Activated CD8-positive, alpha-beta memory T cell treated with anti-CD3 and anti-CD28 coated beads, Interleukin-2, amount 10 ng/mL, durations not matched to agents 7 days and 5 days (primary cell): ENCODE data around the gene VWA5B1. TPM values are rescaled to one million over a fixed set of nuclear protein-coding genes. Genes with fewer than 3 reads are reported as not detected.

ENCODE experiments used
- ATAC-seq: fragments of 150-1000 bp; cut with Tn5 transposase; one replicate; pipeline ENCODE4 v1.10.0; 2021; ENCODE audit warnings: moderate library complexity
- CTCF ChIA-PET: fragments of 350-600 bp; sonication (Branson Sonifier 250); formaldehyde crosslinking; loops from one replicate; lab custom pipeline; 2021; ENCODE audit warnings: antibody characterized with exemption; lab: Charles Lee
- DNase-seq: peaks from one replicate; pipeline ENCODE4 v3.0.0-alpha.2; 2020
- H3K27ac Mint-ChIP-seq: one replicate; pipeline ENCODE4 v1.8.0; 2021; ENCODE audit warnings: mild to moderate bottlenecking, mixed read lengths
- H3K27me3 Mint-ChIP-seq: one replicate; pipeline ENCODE4 v1.8.0; 2021; ENCODE audit warnings: mixed read lengths
- H3K36me3 Mint-ChIP-seq: one replicate; pipeline ENCODE4 v1.8.0; 2021; ENCODE audit warnings: mild to moderate bottlenecking, mixed read lengths
- H3K4me1 Mint-ChIP-seq: one replicate; pipeline ENCODE4 v1.8.0; 2021; ENCODE audit warnings: mixed read lengths
- H3K4me3 Mint-ChIP-seq: one replicate; pipeline ENCODE4 v1.8.0; 2021; ENCODE audit warnings: mild to moderate bottlenecking, moderate library complexity, mixed read lengths
- H3K9me3 Mint-ChIP-seq: one replicate; pipeline ENCODE4 v1.8.0; 2022; ENCODE audit warnings: low read depth, mixed read lengths
- total RNA-seq, 2 experiments: library from RNA; stranded (reverse); gene quantifications; one replicate each; pipeline ENCODE4 v1.2.3, GENCODE V29; 2021

VWA5B1 gene
- total RNA-seq, 2 experiments from 2014 or later: not detected

DNA sequence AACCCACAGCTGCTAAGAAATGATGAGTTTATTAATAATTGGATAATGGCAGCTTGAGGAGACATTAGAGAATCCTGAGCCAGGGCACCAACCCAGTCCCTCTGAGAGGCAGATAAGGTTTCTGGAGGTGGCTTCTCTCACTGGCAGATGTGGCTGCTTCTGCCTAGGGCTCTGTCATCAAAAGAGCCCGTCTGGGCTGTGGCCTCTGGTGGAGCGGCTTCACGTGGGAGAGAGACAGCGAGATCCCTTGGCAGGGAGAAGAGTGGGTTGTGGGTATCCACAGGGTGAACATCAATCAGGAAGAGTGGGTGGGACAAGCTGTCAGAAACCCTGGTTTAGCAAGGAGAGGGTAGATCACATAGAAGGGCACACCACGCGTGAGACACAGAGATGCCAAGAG lies 30.0 kb downstream of the VWA5B1 start:
- CTCF ChIA-PET: no interaction called here
- Mint-ChIP-seq H3K27ac (no peak overlapping the region), H3K4me1 (peaks cover 21% of the 10 kb centered on the region), H3K27me3 (peaks cover 21% of the 10 kb centered on the region), H3K4me3 (no peak overlapping the region), H3K36me3 (no peaks in the 10 kb centered on the region), H3K9me3 (no peaks in the 10 kb centered on the region)
- ATAC-seq (no peak), DNase-seq (no peak)

DNA sequence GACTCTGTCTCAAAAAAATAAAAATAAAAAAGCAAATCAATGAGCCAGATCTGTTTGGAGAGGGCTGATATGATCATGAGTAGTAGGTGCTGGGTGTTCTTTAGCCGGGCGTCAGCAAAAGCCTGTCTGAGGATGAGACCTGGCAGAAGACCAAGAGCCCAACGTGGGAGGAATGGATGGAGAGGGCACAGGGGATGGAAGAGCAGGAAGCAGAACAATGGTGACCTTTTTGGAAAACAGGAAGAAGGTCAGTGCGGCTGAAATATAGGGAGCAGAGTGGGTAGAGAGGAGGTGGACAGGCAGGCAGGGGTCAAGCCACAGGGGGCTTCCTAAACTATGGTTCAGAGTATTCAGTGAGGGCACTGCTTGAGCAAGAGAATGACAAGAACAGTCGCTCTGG lies 30.9 kb downstream of the VWA5B1 start:
- no peak for ATAC-seq
- Mint-ChIP-seq H3K27ac (no peak overlapping the region), H3K27me3 (peaks cover 28% of the 10 kb centered on the region), H3K4me1 (peaks cover 21% of the 10 kb centered on the region), H3K4me3 (no peak overlapping the region), H3K9me3 (no peaks in the 10 kb centered on the region), H3K36me3 (no peaks in the 10 kb centered on the region)
- CTCF ChIA-PET: no interaction called here
- DNase-seq: no peak

DNA sequence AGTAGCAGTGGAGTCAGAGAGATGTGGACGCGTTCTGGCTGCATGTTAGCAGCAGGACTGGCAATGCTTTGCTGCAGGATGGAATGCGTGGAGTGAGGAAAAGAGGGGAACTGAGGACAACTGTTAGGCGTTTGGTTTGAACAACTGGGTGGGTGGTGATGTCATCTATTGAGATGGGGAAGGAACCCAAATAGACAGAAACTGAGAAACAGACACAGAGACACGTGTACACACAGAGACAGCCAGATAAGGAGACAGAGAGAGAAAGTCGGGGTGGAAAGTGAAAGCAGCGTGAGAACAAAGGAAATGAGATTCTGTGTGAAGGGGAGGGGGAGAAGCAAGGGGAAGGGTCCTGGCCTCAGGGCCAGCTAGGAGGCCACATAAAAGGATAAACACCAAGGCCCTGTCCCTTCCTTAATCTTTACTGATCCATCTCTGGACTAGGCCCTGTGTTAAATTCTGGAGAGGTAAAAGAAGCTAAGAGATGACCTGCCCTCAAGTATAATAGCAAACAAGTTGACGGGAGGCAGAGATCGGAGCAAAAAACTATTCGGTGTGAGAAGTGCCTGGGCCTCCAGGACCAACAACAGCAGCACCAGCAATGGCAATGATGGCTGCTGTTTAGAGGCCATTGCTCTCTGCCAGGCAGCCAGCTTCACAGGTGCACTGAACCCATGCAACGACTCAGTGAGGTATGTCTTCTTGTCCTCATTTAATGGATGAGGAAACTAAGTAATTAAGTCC lies 31.6 kb downstream of the VWA5B1 start:
- DNase-seq (peak; percentile 44), ATAC-seq (peak; percentile 43)
- Mint-ChIP-seq H3K27me3 (peaks cover 35% of the 10 kb centered on the region), H3K27ac (peak overlapping the region; percentile 68), H3K4me1 (peaks cover 21% of the 10 kb centered on the region), H3K36me3 (no peaks in the 10 kb centered on the region), H3K9me3 (no peaks in the 10 kb centered on the region), H3K4me3 (peak overlapping the region; percentile 19)
- CTCF ChIA-PET: no interaction called here

- peak; percentile 88 for ATAC-seq
- CTCF ChIA-PET: no interaction called here
- no peaks in the 10 kb centered on the region for H3K36me3 Mint-ChIP-seq
- DNase-seq: peak; percentile 72
- peak overlapping the region; percentile 68 for H3K27ac Mint-ChIP-seq
- peaks cover 21% of the 10 kb centered on the region for H3K4me1 Mint-ChIP-seq
- H3K4me3 Mint-ChIP-seq: peak overlapping the region; percentile 19
- H3K9me3 Mint-ChIP-seq: no peaks in the 10 kb centered on the region
- peaks cover 38% of the 10 kb centered on the region for H3K27me3 Mint-ChIP-seq
Observed at GRCh38 chr1:20322825-20323612, 32.3 kb downstream of the VWA5B1 start.

DNA sequence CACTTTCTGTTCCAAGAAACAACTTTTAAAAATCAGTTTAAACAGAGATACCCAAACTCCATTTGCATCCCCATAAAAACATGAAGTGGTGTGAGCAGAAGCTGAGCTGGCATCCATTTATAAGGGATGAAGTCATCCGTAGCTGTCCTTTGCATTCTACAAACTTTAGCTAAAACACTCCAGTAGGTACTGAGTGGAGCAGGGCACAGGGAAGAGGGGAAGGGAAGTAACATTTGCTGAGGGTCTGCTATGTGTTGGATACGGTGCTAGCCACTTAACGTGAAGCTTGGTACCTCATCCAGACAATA lies 32.9 kb downstream of the VWA5B1 start:
- ATAC-seq (no peak), DNase-seq (no peak)
- peaks cover 42% of the 10 kb centered on the region for H3K27me3 Mint-ChIP-seq
- no peaks in the 10 kb centered on the region for H3K36me3 Mint-ChIP-seq
- CTCF ChIA-PET: interaction anchor here (1.3 kb wide), 1 partner anchor 13 kb away, joined by 3 read pairs; no protein-coding TSS in a partner anchor
- H3K27ac Mint-ChIP-seq: no peak overlapping the region
- no peaks in the 10 kb centered on the region for H3K9me3 Mint-ChIP-seq
- H3K4me1 Mint-ChIP-seq: peaks cover 21% of the 10 kb centered on the region
- no peak overlapping the region for H3K4me3 Mint-ChIP-seq

DNA sequence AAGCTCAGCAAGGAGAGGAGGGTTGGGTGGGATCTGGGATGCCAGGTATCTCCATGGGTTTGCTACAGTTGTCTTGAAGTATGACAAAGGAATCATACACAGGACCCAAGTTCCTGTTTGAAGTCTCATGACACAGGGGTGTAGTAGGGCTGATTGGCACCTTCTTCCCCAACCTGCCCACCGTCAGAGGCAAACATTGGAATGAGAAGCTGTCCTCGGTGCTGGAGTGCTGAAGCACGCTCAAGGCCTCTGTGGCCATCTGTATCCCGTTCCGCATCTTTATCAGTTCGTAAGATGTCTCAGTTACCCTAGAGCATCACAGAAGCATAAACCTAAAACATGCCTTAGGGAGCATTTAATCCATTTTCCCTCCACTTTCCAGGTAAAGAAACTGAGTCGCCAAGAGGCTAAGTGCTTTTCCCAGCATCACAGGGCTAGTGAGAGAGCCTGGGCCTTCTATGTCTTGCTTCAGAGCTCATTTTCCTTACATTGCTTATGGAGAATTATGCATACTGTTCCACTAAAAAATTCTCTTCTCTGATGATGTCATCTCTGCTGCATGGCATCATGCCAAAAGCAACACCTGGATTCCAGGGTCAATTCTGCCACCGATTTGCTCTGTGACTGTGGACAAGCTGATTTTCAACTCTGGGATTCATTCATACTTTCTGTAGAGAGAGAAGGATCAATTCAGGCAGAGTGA lies 34.2 kb downstream of the VWA5B1 start:
- peaks cover 45% of the 10 kb centered on the region for H3K27me3 Mint-ChIP-seq
- H3K4me3 Mint-ChIP-seq: no peak overlapping the region
- H3K4me1 Mint-ChIP-seq: peaks cover 21% of the 10 kb centered on the region
- CTCF ChIA-PET: interaction anchor here (1.3 kb wide), 1 partner anchor 11 kb away, joined by 3 read pairs; no protein-coding TSS in a partner anchor
- H3K9me3 Mint-ChIP-seq: no peaks in the 10 kb centered on the region
- no peaks in the 10 kb centered on the region for H3K36me3 Mint-ChIP-seq
- ATAC-seq: no peak
- no peak for DNase-seq
- no peak overlapping the region for H3K27ac Mint-ChIP-seq

DNA sequence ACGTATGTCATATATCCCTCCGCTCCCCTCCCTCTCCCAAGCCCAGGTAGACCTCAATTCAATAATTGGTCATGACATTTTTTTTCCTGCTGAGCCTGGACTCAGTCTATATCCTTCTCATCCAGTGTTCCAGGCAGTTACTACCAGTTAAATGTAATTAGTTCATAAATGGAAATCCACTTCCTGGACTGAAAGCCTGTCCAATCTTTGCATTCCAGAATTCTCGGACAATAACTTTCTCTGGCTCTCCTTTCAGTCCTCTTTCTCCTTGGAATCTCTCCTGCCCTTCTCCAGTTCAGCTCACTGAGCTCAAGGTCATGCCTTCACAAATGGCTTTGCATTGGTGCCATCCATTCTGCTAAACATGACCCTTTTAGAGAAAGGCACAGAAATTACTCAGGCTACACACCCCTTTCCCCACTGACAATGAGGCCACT lies 34.8 kb downstream of the VWA5B1 start:
- no peak overlapping the region for H3K27ac Mint-ChIP-seq
- H3K36me3 Mint-ChIP-seq: no peaks in the 10 kb centered on the region
- CTCF ChIA-PET: no interaction called here
- H3K4me1 Mint-ChIP-seq: peaks cover 21% of the 10 kb centered on the region
- H3K9me3 Mint-ChIP-seq: no peaks in the 10 kb centered on the region
- no peak overlapping the region for H3K4me3 Mint-ChIP-seq
- ATAC-seq: no peak
- H3K27me3 Mint-ChIP-seq: peaks cover 45% of the 10 kb centered on the region
- no peak for DNase-seq

GRCh38 chr1:20325844-20326420 lies 35.3 kb downstream of the VWA5B1 start:
- peaks cover 19% of the 10 kb centered on the region for H3K4me1 Mint-ChIP-seq
- H3K27me3 Mint-ChIP-seq: peaks cover 42% of the 10 kb centered on the region
- H3K36me3 Mint-ChIP-seq: no peaks in the 10 kb centered on the region
- H3K9me3 Mint-ChIP-seq: no peaks in the 10 kb centered on the region
- no peak overlapping the region for H3K27ac Mint-ChIP-seq
- DNase-seq (no peak), ATAC-seq (no peak)
- CTCF ChIA-PET: no interaction called here
- no peak overlapping the region for H3K4me3 Mint-ChIP-seq

- H3K27me3 Mint-ChIP-seq: peaks cover 34% of the 10 kb centered on the region
- CTCF ChIA-PET: no interaction called here
- H3K4me1 Mint-ChIP-seq: peaks cover 9% of the 10 kb centered on the region
- no peaks in the 10 kb centered on the region for H3K36me3 Mint-ChIP-seq
- no peak overlapping the region for H3K27ac Mint-ChIP-seq
- ATAC-seq (no peak), DNase-seq (no peak)
- H3K9me3 Mint-ChIP-seq: no peaks in the 10 kb centered on the region
- H3K4me3 Mint-ChIP-seq: no peak overlapping the region
Observed at GRCh38 chr1:20327467-20327866, 36.8 kb downstream of the VWA5B1 start.

- CTCF ChIA-PET: no interaction called here
- Mint-ChIP-seq H3K27ac (no peak overlapping the region), H3K4me3 (no peak overlapping the region), H3K4me1 (peaks cover 1% of the 10 kb centered on the region), H3K9me3 (no peaks in the 10 kb centered on the region), H3K36me3 (no peaks in the 10 kb centered on the region), H3K27me3 (peaks cover 34% of the 10 kb centered on the region)
- ATAC-seq (no peak), DNase-seq (no peak)
Observed at GRCh38 chr1:20328201-20328600, 37.5 kb downstream of the VWA5B1 start.

DNA sequence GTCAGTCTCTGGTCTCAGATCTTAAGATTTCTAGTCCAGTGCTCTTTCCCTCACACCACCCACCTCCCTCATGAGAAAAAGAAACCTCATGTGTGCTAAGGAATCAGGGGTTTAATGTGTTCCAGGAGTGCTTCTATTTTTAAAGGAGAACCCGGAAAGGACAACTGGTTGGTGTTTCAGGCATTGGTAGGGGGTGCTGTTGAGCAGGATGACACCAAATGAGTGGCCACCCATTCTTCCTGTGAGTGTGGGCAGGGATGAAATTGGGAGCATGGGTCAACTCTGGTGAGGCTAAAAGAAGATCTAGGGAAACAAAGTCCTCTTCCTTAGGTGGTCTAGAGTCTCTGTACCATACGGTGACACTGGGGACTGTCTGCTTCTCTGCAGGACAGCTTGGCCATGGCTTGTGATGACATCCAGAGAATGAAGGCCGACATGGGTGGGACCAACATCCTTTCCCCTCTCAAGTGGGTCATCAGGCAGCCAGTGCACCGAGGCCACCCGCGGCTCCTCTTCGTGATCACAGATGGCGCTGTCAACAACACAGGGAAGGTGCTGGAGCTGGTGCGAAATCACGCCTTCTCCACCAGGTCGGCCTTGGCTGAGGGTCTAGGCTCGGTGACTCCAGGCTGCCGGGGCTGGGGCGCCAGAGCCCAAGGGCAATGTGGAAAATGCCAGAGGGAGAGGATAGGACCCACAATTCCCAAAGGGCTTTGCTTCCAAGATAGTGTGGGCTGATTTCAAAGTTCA lies 39.3 kb downstream of the VWA5B1 start:
- Mint-ChIP-seq H3K4me1 (no peaks in the 10 kb centered on the region), H3K27ac (no peak overlapping the region), H3K4me3 (no peak overlapping the region), H3K9me3 (no peaks in the 10 kb centered on the region), H3K36me3 (no peaks in the 10 kb centered on the region), H3K27me3 (peaks cover 32% of the 10 kb centered on the region)
- CTCF ChIA-PET: no interaction called here
- DNase-seq: no peak
- no peak for ATAC-seq

DNA sequence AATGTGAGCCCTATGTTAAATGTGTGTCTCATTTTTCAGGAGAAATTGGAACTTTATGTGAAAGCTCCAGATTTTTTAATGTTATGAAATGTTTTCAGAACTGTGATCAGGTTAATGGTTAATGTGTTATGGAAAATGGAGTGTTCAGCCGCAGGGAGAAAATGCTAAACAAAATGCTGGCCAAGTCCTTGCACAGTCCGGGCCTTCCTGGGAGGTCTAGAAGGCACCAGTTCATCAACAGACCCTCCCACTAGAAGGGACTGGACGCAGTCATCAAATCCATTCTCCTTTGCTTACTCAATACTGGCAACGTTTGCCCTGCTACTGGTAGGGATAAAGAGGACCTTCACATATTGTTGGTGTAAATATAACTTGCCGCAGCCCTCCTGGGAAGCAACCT lies 43.4 kb downstream of the VWA5B1 start:
- ATAC-seq: no peak
- DNase-seq: no peak

More for the DNA sequence above, 43.4 kb downstream of the VWA5B1 start:
- Mint-ChIP-seq H3K4me1 (no peaks in the 10 kb centered on the region), H3K9me3 (no peaks in the 10 kb centered on the region), H3K27me3 (peaks cover 8% of the 10 kb centered on the region), H3K27ac (no peak overlapping the region), H3K36me3 (no peaks in the 10 kb centered on the region), H3K4me3 (no peak overlapping the region)
- CTCF ChIA-PET: no interaction called here
